ENCODE measurements around the gene UBE2G2. TPM values are rescaled to one million over a fixed set of nuclear protein-coding genes. Genes with fewer than 3 reads are reported as not detected.

Gene UBE2G2
- total RNA-seq, 2 donors from 2014 or later: 89.7 to 164 TPM

DNA sequence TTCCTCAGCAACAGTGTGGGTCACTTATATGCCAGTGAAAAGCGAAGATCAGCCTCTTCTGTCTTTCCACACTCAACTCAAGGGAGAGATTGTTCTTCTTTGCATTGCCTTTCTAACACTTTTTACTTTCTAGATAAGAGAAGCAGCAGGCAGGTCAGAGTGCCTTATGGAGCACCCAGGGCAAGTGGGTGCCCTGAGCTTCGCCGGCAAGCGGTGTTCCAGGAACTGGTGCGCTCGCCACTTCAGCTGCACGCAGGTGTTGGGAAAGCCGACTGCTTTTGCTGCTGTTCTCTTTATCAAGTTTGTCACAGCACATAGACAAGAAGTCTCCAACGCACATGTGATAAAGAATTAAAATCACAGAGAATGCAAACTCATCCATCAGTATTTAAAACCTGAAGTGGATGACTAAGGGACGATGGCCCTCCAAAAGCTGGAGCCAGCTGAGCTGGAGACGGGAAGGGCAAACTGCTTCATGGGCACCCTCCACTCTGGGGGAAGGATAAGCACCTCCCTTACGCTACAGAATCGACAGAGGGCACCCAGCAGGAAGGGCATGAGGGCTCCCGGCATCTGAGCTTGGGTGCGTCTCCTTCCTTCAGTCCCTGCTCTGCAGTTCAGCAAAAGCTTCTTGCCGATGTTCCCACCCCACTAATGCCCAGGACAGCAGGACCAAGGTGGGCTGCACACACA, 20.7 kb downstream of the UBE2G2 start:
- Mint-ChIP-seq H3K9me3 (no peaks in the 10 kb centered on the region), H3K27me3 (no peaks in the 10 kb centered on the region), H3K4me3 (no peak overlapping the region), H3K27ac (no peak overlapping the region), H3K36me3 (no peaks in the 10 kb centered on the region), H3K4me1 (ENCODE audit: low read depth in 2 of 2) (peaks cover 11 to 14% of the 10 kb centered on the region in 2 donors)
- DNase-seq (ENCODE audit: low spot score) (no peak), ATAC-seq (no peak)

DNA sequence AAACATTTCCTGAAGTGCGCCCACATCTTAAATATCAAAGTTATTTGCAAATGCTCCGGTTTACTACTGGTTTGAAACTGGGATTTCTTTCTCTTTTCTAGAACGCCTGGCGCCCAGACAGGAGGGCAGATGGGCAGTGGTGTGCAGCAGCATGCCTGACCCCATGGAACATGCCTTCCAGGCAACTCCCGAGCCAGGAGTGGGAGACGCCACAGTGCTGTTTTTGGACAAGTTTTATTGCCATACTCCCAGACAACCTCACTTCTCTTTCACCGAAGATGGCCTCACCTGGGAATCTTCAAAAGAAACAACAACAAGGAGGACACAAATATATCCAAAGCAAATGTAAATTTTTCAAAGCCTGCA, 21.5 kb downstream of the UBE2G2 start:
- H3K9me3 Mint-ChIP-seq: no peaks in the 10 kb centered on the region
- no peak overlapping the region for H3K27ac Mint-ChIP-seq
- H3K27me3 Mint-ChIP-seq: no peaks in the 10 kb centered on the region
- no peak for DNase-seq (ENCODE audit: low spot score)
- peaks cover 9 to 10% of the 10 kb centered on the region in 2 donors for H3K4me1 Mint-ChIP-seq (ENCODE audit: low read depth in 2 of 2)
- peaks cover 1% of the 10 kb centered on the region for H3K36me3 Mint-ChIP-seq
- H3K4me3 Mint-ChIP-seq: no peak overlapping the region
- no peak for ATAC-seq

DNA sequence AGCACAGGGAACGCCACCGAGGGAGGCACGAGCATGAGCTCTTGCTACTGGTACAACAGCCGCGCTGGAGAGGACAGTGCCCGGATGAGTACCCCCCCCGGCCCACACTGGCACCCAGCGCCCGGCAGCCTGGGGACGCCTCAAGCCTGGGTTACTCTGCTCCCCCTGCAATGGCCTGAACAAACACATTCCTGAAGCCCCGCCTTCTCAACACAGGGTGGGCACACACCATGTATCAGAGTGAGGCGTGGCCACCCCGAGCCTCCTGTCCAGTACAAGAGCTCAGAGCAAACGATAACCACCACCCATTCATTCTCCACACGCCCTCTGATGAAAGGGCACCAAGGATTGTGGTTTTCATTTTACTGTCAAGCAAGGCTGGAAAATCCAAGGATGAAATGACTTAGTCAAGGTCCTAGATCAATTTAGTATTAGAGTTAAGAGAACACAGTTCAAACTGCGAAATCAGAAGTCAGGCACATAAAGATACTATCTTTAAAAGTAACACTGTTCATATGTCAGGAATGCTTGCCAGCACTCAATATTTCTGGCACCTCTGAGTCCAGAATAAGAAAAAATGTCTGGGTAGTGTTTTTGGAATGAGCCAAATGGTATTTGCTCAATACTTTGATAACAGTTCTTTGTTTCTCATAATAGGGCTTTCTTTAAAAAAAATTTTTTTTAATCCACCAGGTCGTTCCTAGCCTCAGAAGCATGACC, 22.0 kb downstream of the UBE2G2 start:
- Mint-ChIP-seq H3K4me1 (ENCODE audit: low read depth in 2 of 2) (peaks cover 8 to 10% of the 10 kb centered on the region in 2 donors), H3K36me3 (peaks cover 7% of the 10 kb centered on the region)
- ATAC-seq: no peak

DNA sequence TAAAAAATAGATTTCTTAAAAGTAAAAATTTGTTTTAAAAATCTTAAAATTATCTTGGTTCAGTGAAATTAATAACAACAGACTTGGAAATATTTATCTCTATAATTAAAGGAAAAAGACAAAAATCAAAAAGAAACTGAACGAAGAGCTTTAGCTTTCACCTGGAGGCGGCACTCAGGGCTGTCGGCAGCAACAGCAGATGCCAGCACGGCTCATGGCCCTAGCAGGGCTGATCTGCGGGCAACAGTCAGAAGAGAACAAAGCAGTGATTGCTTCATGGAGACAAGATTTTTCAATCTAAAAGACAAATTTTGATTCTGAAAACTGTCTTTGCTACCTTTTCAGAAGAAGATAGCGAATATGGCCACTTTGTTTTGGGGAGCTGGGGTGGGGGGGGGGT, 22.6 kb downstream of the UBE2G2 start:
- DNase-seq (ENCODE audit: low spot score) (no peak), ATAC-seq (no peak)
- peaks cover 9% of the 10 kb centered on the region for H3K36me3 Mint-ChIP-seq
- no peaks in the 10 kb centered on the region for H3K9me3 Mint-ChIP-seq
- peaks cover 8 to 10% of the 10 kb centered on the region in 2 donors for H3K4me1 Mint-ChIP-seq (ENCODE audit: low read depth in 2 of 2)
- no peak overlapping the region for H3K27ac Mint-ChIP-seq
- H3K4me3 Mint-ChIP-seq: no peak overlapping the region
- no peaks in the 10 kb centered on the region for H3K27me3 Mint-ChIP-seq

More for the DNA sequence above, 22.0 kb downstream of the UBE2G2 start:
- DNase-seq (ENCODE audit: low spot score): no peak
- Mint-ChIP-seq H3K4me3 (no peak overlapping the region), H3K27ac (no peak overlapping the region), H3K9me3 (no peaks in the 10 kb centered on the region), H3K27me3 (no peaks in the 10 kb centered on the region)

DNA sequence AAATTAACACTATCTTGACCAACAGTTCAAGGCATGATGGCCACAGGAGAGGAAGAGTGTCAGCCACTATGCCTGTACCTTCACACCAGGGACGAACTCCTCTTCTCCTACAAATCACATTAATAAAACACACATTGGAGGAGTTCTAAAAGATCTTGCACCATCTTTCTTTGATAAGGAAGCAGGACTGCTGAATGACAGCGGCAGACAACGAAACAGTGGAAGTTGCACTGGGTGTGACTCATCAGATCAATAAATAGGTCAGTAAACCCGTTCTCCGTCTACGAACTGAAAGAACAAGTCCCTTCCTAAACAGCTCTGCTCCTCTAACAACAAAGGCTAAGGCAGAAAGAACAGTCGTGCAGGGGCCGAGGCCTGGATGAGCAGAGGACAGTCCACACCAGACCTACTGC, 23.1 kb downstream of the UBE2G2 start:
- Mint-ChIP-seq H3K4me1 (ENCODE audit: low read depth in 2 of 2) (peaks cover 7 to 9% of the 10 kb centered on the region in 2 donors), H3K27ac (no peak overlapping the region), H3K4me3 (no peak overlapping the region), H3K27me3 (no peaks in the 10 kb centered on the region), H3K9me3 (no peaks in the 10 kb centered on the region), H3K36me3 (peaks cover 9% of the 10 kb centered on the region)
- DNase-seq (ENCODE audit: low spot score): no peak
- no peak for ATAC-seq

DNA sequence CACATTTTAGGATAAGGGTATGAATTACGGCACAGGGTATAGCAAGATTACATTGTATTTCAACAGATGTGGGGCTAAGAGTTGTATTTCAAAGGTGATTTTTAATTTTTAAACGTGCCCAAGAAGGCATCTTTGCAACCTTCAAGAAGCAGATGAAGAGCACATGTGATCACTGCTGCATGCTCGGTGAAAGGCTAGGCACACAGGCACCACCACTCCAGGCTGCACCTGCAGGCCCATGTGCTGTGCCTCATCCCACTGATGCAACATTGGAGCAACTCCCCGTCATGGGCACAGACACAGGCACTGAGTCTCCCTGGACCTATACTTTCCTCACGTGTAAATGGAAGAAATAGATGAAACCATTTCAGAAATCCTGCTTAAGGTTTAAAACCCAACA, 23.5 kb downstream of the UBE2G2 start:
- Mint-ChIP-seq H3K27me3 (no peaks in the 10 kb centered on the region), H3K9me3 (no peaks in the 10 kb centered on the region), H3K4me3 (no peak overlapping the region), H3K27ac (no peak overlapping the region), H3K36me3 (peaks cover 9% of the 10 kb centered on the region), H3K4me1 (ENCODE audit: low read depth in 2 of 2) (peaks cover 4 to 5% of the 10 kb centered on the region in 2 donors)
- DNase-seq (ENCODE audit: low spot score): no peak
- ATAC-seq: no peak

DNA sequence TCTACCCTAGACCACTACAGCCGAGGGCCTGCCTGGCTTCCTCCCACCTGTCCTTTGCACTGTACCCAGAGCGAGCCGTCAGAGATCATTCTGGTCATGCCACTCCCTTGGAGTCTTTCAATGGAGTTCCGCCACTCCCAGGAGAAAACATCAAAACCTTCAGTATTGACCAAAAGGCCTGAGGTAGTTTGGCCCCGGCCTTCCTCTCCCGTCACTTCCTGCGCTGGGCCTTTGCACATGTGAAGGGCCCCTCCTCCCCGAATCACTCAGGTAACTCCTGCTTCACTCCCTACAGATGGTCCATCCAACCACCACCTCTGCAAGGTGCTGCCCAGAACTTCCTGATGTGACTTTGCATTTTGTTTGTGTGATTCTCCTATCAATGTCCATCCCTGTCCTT, 26.6 kb downstream of the UBE2G2 start:
- peaks cover 0 to 4% of the 10 kb centered on the region in 2 donors for H3K4me1 Mint-ChIP-seq (ENCODE audit: low read depth in 2 of 2)
- H3K27me3 Mint-ChIP-seq: no peaks in the 10 kb centered on the region
- ATAC-seq: no peak
- no peak for DNase-seq (ENCODE audit: low spot score)
- peaks cover 14% of the 10 kb centered on the region for H3K36me3 Mint-ChIP-seq
- H3K9me3 Mint-ChIP-seq: no peaks in the 10 kb centered on the region
- no peak overlapping the region for H3K27ac Mint-ChIP-seq
- H3K4me3 Mint-ChIP-seq: no peak overlapping the region

DNA sequence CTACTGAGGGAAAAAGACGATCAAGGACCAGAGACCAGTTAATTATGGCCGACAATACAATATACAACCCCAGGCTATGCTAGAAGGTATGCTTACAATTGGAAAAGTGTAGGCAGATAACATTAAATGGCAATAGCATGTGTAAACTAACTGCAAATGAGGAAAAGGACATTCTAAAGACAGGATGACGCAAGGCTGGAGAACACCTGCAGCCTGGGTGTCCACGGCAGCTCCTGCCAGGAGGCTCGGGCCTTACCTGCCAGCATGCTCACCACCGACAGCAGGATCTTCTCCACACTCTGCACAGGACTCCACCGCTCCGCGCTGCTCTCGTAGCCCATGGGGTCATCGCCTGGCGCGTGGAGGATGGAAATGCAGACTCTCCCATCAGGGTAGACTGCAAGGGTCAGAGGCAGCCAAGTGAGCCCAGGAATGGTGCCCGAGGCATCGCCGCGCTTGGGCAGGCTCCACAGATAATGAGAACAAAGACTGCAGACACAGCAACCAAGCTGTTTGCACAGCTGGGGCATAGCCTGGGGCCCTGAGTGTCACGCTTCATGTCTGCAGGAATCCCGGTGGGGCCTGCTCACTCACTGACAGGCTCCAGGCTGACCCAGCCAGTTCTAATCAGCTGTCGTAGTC, 28.2 kb downstream of the UBE2G2 start:
- no peak overlapping the region for H3K4me3 Mint-ChIP-seq
- peaks cover 0 to 1% of the 10 kb centered on the region in 2 donors for H3K4me1 Mint-ChIP-seq (ENCODE audit: low read depth in 2 of 2)
- H3K27me3 Mint-ChIP-seq: no peaks in the 10 kb centered on the region
- no peak for DNase-seq (ENCODE audit: low spot score)
- no peak overlapping the region for H3K27ac Mint-ChIP-seq
- no peak for ATAC-seq
- no peaks in the 10 kb centered on the region for H3K9me3 Mint-ChIP-seq
- H3K36me3 Mint-ChIP-seq: peaks cover 14% of the 10 kb centered on the region

DNA sequence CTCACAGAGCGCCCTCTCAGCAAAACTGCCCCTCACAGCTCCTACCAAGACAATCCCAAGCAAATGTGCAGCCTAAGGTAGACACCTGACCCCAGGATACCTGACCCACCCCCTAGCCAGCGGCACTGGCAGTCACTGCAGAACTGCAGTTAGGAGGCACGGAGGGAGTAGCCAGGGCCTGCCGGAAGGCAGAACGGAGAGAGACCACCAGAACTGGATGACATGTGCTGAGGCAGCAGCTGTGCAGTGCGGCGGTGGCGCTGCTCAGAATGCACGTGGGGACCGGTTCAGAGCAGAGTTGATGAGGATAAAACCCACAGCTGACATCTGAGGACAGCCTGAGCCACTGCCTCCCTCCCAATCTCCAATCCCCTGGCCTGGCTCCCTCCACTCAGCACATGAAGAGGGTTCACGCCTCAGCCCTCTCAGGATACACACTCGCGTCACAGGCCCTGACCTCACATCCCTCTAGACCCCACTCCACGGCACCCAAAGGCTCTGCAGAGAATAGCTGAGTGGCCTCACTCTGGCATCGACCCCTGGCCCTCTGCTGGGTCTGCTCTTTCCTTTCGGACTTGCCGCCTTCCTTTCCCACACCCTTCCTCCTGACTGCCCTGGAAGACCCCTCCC, 29.6 kb downstream of the UBE2G2 start:
- no peak overlapping the region for H3K27ac Mint-ChIP-seq
- H3K36me3 Mint-ChIP-seq: peaks cover 14% of the 10 kb centered on the region
- H3K4me1 Mint-ChIP-seq (ENCODE audit: low read depth in 2 of 2): no peaks in the 10 kb centered on the region
- peak in 1 of 2 donors; percentile 48 for ATAC-seq
- no peaks in the 10 kb centered on the region for H3K9me3 Mint-ChIP-seq
- no peak for DNase-seq (ENCODE audit: low spot score)
- no peaks in the 10 kb centered on the region for H3K27me3 Mint-ChIP-seq
- H3K4me3 Mint-ChIP-seq: no peak overlapping the region

DNA sequence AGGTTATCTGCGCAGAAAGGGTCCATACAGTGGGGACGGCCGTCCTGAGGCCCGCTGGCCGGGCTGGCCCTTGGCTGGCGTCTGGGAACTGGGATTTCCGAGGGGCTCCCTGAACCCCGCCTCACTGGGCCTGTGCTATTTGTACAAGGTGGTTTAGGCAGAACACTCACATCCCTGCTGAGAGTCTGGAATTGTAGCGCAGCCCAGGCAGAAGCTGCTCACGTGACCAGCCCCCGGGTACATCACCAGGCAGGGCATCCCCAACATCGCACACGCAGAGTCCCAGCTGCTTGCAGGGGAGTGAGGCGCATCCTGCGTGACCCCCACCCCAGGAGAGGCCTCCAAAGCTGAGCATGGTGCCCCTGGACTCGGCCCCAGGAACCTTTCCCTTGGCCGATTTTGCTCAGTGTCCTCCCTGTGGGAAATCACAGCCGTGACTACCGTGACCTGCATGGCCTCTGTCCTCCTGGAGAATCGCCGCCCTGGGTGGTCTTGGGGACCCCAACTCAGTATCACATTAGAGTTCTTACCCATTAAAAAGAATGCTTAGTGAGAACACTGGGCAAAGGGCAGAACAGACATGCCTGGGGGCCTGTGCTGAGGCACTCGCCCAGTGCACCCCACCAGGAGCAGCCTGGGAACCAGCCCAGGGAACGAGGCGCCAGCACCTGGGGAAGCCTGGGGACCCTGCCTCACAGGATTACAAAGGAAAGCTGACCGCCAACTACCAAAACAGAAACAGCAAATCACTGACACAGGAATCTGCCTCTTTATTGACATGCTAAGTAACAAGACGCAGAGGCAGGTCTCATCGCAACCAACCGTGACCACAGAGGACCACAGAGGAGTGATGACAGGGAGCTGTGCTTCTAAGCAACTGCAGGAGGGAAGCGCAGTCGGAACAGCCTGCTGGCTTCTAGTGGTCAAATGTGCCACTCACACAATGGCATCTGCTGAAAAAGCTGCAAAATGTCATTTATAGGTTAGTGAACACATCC, 33.5 kb downstream of the UBE2G2 start:
- no peaks in the 10 kb centered on the region for H3K27me3 Mint-ChIP-seq
- no peak overlapping the region for H3K27ac Mint-ChIP-seq
- peaks cover 9 to 10% of the 10 kb centered on the region in 2 donors for H3K4me1 Mint-ChIP-seq (ENCODE audit: low read depth in 2 of 2)
- no peaks in the 10 kb centered on the region for H3K9me3 Mint-ChIP-seq
- ATAC-seq (no peak), DNase-seq (ENCODE audit: low spot score) (no peak)
- H3K4me3 Mint-ChIP-seq: no peak overlapping the region
- peaks cover 5% of the 10 kb centered on the region for H3K36me3 Mint-ChIP-seq

DNA sequence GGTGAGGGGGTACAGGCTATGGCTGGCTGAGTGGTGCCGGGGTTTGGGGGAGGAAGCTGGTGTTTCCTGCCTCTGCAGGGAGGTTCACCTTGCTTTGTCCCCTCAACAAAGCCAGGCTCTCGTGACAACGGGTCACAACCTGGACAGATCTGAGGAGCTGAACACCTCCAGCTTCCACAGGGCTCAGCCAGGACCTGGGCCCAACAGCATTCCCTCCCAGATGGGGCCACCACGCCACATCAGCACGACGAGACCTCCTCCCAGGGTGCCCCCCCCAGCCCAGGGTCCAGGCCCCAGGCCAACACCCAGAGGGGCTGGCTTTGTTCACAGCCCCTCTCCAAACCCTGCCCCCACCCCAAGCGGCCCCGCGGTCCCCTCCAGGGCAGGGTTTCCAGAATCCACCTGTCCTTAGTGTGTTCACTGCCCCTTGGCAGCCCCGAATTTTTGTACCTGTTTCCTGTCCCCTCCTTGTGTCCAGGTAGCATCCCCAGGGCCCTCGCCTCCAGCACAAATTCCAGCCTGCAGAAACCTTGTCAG, 34.7 kb downstream of the UBE2G2 start:
- H3K4me3 Mint-ChIP-seq: no peak overlapping the region
- DNase-seq (ENCODE audit: low spot score) (no peak), ATAC-seq (no peak)
- no peaks in the 10 kb centered on the region for H3K9me3 Mint-ChIP-seq
- no peak overlapping the region for H3K27ac Mint-ChIP-seq
- H3K27me3 Mint-ChIP-seq: no peaks in the 10 kb centered on the region
- H3K36me3 Mint-ChIP-seq: peaks cover 5% of the 10 kb centered on the region
- H3K4me1 Mint-ChIP-seq (ENCODE audit: low read depth in 2 of 2): peaks cover 9 to 10% of the 10 kb centered on the region in 2 donors

DNA sequence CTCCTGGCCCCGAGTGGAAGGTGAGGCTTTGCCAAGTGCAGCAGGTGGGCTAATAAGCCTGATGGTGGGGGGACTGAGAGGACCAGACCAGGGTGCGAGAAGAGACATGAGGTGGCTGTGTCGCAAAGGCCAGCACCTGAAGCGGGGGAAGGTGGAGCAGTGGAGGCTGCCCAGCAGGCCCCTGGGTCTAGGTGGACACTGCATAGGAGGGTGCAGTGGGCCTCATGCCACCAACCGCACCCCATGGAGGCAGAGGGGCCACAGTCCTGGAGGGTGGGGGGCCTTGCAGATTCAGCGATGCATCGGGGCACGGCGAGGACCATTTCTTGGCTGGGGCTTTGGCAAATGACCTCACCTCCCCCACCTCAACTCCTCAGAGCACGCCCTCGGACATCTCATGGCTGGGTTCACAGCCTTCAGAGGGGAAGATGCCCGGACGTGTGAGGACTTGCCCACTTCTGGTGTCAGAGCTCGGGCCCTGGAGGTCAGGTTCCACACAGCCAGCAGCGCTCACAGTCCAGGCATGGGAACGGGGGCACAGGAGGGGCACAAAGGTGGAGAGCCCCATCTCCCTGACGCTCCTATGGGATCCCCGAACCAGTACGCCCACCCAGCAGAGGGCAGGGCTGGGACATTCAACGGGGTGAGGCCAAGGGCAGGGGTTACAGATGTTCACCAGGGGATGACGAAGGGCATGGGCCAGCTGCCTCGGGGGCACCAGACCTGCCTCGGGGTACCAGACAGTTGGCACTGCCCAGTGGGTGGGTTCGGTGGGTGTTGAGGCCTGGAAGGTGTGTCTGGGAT, 35.4 kb downstream of the UBE2G2 start:
- DNase-seq (ENCODE audit: low spot score): no peak
- Mint-ChIP-seq H3K4me1 (ENCODE audit: low read depth in 2 of 2) (peaks cover 9 to 10% of the 10 kb centered on the region in 2 donors), H3K36me3 (peaks cover 4% of the 10 kb centered on the region), H3K9me3 (no peaks in the 10 kb centered on the region), H3K27me3 (no peaks in the 10 kb centered on the region), H3K27ac (peak overlapping the region in 1 of 2 donors; percentile 75), H3K4me3 (no peak overlapping the region)
- no peak for ATAC-seq

Data from natural killer cell treated with Interleukin-12 subunit alpha and Interleukin-12 subunit beta and Interleukin-15 and Interleukin-18, amount 100 ng/mL, for 72 hours (primary cell).